ENCODE measurements around the gene MACROD2. TPM values are rescaled to one million over a fixed set of nuclear protein-coding genes. Genes with fewer than 3 reads are reported as not detected.

The MACROD2 gene
- polyA plus RNA-seq, 1 donor from 2014 or later, result 23.2 TPM

DNA sequence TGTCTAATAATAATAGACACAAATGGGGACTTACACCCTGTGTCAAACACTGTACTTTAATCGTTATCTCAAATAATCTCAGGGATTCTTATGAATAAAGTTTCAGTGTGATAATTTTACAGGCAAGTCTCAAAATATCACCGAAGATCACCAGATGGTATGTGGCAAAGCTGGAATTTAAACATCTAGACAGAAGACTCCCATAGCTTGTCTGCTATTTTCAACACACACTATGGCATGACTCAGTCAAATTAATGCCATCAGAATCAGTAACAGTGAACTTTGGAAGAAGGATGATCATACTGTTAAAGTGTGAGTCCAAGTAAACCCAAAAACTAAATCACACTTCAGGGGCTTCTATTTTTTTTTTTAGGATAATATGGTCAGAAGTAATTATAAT lies 1209.7 kb downstream of the MACROD2 start:
- H3K4me3 ChIP-seq (ENCODE audit: low read length), result no peak overlapping the region
- H2AFZ ChIP-seq (ENCODE audit: low read depth, low read length), result no peak overlapping the region
- TF ChIP-seq EP300 (conservative IDR thresholded peaks at IDR 0.05; ENCODE audit: poor library complexity, severe bottlenecking) (no peak), MXI1 (conservative IDR thresholded peaks at IDR 0.05; ENCODE audit: poor library complexity, severe bottlenecking) (no peak), POLR2AphosphoS5 (IDR thresholded peaks at IDR 0.05) (no peak), EZH2 (IDR thresholded peaks at IDR 0.05; ENCODE audit: borderline replicate concordance, insufficient read depth, low read length, poor library complexity, severe bottlenecking) (no peak), TAF1 (IDR thresholded peaks at IDR 0.05; ENCODE audit: low read depth) (no peak), SMC3 (conservative IDR thresholded peaks at IDR 0.05; ENCODE audit: poor library complexity) (no peak), RAD21 (conservative IDR thresholded peaks at IDR 0.05) (no peak)
- TF ChIP-seq, protein P1, sequence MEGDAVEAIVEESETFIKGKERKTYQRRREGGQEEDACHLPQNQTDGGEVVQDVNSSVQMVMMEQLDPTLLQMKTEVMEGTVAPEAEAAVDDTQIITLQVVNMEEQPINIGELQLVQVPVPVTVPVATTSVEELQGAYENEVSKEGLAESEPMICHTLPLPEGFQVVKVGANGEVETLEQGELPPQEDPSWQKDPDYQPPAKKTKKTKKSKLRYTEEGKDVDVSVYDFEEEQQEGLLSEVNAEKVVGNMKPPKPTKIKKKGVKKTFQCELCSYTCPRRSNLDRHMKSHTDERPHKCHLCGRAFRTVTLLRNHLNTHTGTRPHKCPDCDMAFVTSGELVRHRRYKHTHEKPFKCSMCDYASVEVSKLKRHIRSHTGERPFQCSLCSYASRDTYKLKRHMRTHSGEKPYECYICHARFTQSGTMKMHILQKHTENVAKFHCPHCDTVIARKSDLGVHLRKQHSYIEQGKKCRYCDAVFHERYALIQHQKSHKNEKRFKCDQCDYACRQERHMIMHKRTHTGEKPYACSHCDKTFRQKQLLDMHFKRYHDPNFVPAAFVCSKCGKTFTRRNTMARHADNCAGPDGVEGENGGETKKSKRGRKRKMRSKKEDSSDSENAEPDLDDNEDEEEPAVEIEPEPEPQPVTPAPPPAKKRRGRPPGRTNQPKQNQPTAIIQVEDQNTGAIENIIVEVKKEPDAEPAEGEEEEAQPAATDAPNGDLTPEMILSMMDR (IDR thresholded peaks at IDR 0.05; ENCODE audit: poor library complexity, severe bottlenecking), result no peak
- TF ChIP-seq, protein P2, sequence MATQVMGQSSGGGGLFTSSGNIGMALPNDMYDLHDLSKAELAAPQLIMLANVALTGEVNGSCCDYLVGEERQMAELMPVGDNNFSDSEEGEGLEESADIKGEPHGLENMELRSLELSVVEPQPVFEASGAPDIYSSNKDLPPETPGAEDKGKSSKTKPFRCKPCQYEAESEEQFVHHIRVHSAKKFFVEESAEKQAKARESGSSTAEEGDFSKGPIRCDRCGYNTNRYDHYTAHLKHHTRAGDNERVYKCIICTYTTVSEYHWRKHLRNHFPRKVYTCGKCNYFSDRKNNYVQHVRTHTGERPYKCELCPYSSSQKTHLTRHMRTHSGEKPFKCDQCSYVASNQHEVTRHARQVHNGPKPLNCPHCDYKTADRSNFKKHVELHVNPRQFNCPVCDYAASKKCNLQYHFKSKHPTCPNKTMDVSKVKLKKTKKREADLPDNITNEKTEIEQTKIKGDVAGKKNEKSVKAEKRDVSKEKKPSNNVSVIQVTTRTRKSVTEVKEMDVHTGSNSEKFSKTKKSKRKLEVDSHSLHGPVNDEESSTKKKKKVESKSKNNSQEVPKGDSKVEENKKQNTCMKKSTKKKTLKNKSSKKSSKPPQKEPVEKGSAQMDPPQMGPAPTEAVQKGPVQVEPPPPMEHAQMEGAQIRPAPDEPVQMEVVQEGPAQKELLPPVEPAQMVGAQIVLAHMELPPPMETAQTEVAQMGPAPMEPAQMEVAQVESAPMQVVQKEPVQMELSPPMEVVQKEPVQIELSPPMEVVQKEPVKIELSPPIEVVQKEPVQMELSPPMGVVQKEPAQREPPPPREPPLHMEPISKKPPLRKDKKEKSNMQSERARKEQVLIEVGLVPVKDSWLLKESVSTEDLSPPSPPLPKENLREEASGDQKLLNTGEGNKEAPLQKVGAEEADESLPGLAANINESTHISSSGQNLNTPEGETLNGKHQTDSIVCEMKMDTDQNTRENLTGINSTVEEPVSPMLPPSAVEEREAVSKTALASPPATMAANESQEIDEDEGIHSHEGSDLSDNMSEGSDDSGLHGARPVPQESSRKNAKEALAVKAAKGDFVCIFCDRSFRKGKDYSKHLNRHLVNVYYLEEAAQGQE (IDR thresholded peaks at IDR 0.05; ENCODE audit: borderline replicate concordance), result no peak
- no peak overlapping the region for H3K27ac ChIP-seq (ENCODE audit: low read length)
- H3K9ac ChIP-seq (ENCODE audit: low read length), result no peak overlapping the region
- H3K79me2 ChIP-seq (replicated peaks; ENCODE audit: insufficient read depth, low read length), result no peaks in the 10 kb centered on the region
- no peaks in the 10 kb centered on the region for H3F3A ChIP-seq (ENCODE audit: insufficient read depth, low read length, poor library complexity, severe bottlenecking)
- no peak overlapping the region for H3K4me2 ChIP-seq (ENCODE audit: low read length)
- peaks cover 3% of the 10 kb centered on the region for H3K9me3 ChIP-seq (ENCODE audit: low read length)
- no peaks in the 10 kb centered on the region for H3K36me3 ChIP-seq (ENCODE audit: insufficient read depth, low read length)
- H3K27me3 ChIP-seq (ENCODE audit: insufficient read depth, low read depth, low read length), result no peaks in the 10 kb centered on the region
- no peaks in the 10 kb centered on the region for H3K9me2 ChIP-seq (ENCODE audit: insufficient read depth, low read length)
- H4K20me1 ChIP-seq (ENCODE audit: insufficient read depth), result no peaks in the 10 kb centered on the region

DNA sequence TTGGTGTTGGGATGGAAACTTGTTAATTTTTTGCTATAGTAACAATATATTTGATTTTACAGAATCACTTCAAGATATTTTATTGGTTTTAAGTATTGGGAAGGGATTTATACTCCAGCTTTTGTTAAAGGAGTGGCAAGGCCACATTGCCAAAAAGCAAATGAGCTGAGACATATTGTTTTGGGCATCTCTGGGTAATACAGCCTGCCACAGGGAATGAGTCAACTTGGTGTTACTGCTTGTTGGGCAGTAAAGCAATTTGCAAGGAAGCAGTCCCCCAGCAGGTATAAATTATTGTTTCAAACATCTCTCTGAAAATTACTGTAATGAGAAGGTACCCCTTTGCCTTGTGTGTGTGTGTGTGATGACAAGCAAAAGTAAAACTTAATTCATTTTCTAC lies 1210.4 kb downstream of the MACROD2 start:
- no peak overlapping the region for H3K4me3 ChIP-seq (ENCODE audit: low read length)
- H4K20me1 ChIP-seq (ENCODE audit: insufficient read depth), result no peaks in the 10 kb centered on the region
- no peaks in the 10 kb centered on the region for H3K79me2 ChIP-seq (replicated peaks; ENCODE audit: insufficient read depth, low read length)
- H3F3A ChIP-seq (ENCODE audit: insufficient read depth, low read length, poor library complexity, severe bottlenecking), result no peaks in the 10 kb centered on the region
- no peaks in the 10 kb centered on the region for H3K9me2 ChIP-seq (ENCODE audit: insufficient read depth, low read length)
- no peak for TF ChIP-seq EZH2 (IDR thresholded peaks at IDR 0.05; ENCODE audit: borderline replicate concordance, insufficient read depth, low read length, poor library complexity, severe bottlenecking)
- TF ChIP-seq POLR2AphosphoS5 (IDR thresholded peaks at IDR 0.05), result no peak
- TF ChIP-seq TAF1 (IDR thresholded peaks at IDR 0.05; ENCODE audit: low read depth), result no peak
- TF ChIP-seq, protein P1 (IDR thresholded peaks at IDR 0.05; ENCODE audit: poor library complexity, severe bottlenecking), result no peak
- TF ChIP-seq RAD21 (conservative IDR thresholded peaks at IDR 0.05), result no peak
- no peak for TF ChIP-seq SMC3 (conservative IDR thresholded peaks at IDR 0.05; ENCODE audit: poor library complexity)
- no peak for TF ChIP-seq EP300 (conservative IDR thresholded peaks at IDR 0.05; ENCODE audit: poor library complexity, severe bottlenecking)
- H3K36me3 ChIP-seq (ENCODE audit: insufficient read depth, low read length), result no peaks in the 10 kb centered on the region
- H3K27ac ChIP-seq (ENCODE audit: low read length), result no peak overlapping the region
- H2AFZ ChIP-seq (ENCODE audit: low read depth, low read length), result no peak overlapping the region
- peaks cover 3% of the 10 kb centered on the region for H3K9me3 ChIP-seq (ENCODE audit: low read length)
- no peak overlapping the region for H3K4me2 ChIP-seq (ENCODE audit: low read length)
- H3K9ac ChIP-seq (ENCODE audit: low read length), result no peak overlapping the region
- H3K27me3 ChIP-seq (ENCODE audit: insufficient read depth, low read depth, low read length), result no peaks in the 10 kb centered on the region
